ENCODE results near the gene NPAS3.

DNA sequence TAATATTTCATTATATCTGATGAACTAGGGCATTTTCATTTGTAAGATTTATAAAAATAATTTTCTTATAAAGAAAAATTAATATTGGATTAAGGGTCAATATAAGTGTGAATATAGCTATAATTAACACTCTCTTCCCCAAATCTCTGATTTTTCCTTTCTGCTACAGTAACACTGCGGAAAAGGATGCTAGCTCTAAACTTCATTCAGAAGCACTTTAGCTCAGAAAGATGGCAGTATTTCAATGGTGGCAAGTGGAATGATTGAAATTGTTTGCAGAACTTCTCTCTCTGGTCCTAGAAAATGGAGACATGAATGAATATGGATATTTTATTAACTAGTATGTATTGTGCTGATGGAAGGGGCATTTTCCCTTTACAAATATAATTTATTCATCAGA, 8.4 kb downstream of the NPAS3 start:
- TF ChIP-seq POLR2AphosphoS5 (IDR thresholded peaks at IDR 0.05; ENCODE audit: low read depth, low read length) (no peak), FOXP2 (optimal IDR thresholded peaks at IDR 0.05; ENCODE audit: borderline replicate concordance, extremely low read depth, extremely low read length, insufficient read depth) (no peak), SIN3A (IDR thresholded peaks at IDR 0.05; ENCODE audit: borderline replicate concordance, insufficient read depth, low read length) (no peak), TAF1 (IDR thresholded peaks at IDR 0.05; ENCODE audit: borderline replicate concordance, insufficient read depth, low read length) (no peak)
- TF ChIP-seq, protein P1, sequence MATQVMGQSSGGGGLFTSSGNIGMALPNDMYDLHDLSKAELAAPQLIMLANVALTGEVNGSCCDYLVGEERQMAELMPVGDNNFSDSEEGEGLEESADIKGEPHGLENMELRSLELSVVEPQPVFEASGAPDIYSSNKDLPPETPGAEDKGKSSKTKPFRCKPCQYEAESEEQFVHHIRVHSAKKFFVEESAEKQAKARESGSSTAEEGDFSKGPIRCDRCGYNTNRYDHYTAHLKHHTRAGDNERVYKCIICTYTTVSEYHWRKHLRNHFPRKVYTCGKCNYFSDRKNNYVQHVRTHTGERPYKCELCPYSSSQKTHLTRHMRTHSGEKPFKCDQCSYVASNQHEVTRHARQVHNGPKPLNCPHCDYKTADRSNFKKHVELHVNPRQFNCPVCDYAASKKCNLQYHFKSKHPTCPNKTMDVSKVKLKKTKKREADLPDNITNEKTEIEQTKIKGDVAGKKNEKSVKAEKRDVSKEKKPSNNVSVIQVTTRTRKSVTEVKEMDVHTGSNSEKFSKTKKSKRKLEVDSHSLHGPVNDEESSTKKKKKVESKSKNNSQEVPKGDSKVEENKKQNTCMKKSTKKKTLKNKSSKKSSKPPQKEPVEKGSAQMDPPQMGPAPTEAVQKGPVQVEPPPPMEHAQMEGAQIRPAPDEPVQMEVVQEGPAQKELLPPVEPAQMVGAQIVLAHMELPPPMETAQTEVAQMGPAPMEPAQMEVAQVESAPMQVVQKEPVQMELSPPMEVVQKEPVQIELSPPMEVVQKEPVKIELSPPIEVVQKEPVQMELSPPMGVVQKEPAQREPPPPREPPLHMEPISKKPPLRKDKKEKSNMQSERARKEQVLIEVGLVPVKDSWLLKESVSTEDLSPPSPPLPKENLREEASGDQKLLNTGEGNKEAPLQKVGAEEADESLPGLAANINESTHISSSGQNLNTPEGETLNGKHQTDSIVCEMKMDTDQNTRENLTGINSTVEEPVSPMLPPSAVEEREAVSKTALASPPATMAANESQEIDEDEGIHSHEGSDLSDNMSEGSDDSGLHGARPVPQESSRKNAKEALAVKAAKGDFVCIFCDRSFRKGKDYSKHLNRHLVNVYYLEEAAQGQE (IDR thresholded peaks at IDR 0.05; ENCODE audit: insufficient read depth in 1 of 2, low read depth in 2 of 2, low read length in 2 of 2): no peak

Measured in PFSK-1 (cell line).